Muscle layer of duodenum (tissue), 2 donors: ENCODE data around the gene RTN4RL2.
A peak's percentile ranks its signal among the peaks of the same experiment; 100 is the strongest.

Experiments used
- H3K27ac ChIP-seq: one replicate; pipeline ENCODE4 v1.7.0; 2013; ENCODE audit warnings: mild to moderate bottlenecking, low read length
- H3K27me3 ChIP-seq: one replicate; pipeline ENCODE4 v1.7.0; 2013; ENCODE audit warnings: low read depth, mild to moderate bottlenecking, control low read depth, low read length
- H3K36me3 ChIP-seq, 2 donors: one replicate each; pipeline ENCODE4 v1.7.0; 2013; ENCODE audit warnings: low read length in 2 of 2, control low read depth in 1 of 2, mild to moderate bottlenecking in 1 of 2; ENCODE audit not compliant: insufficient read depth in 2 of 2, control insufficient read depth in 1 of 2
- H3K4me1 ChIP-seq, 2 donors: one replicate each; pipeline ENCODE4 v1.7.0; 2013; ENCODE audit warnings: low read length in 2 of 2, mild to moderate bottlenecking in 2 of 2, control low read depth in 1 of 2, moderate library complexity in 1 of 2; ENCODE audit not compliant: insufficient read depth in 2 of 2, control insufficient read depth in 1 of 2
- H3K4me3 ChIP-seq, 2 donors: one replicate each; pipeline ENCODE4 v1.7.0; 2013; ENCODE audit warnings: low read length in 2 of 2, low read depth in 1 of 2, mild to moderate bottlenecking in 1 of 2
- H3K9me3 ChIP-seq, 2 donors: one replicate each; pipeline ENCODE4 v1.7.0; 2013; ENCODE audit warnings: low read length in 2 of 2, control low read depth in 1 of 2, mild to moderate bottlenecking in 1 of 2; ENCODE audit not compliant: control insufficient read depth in 1 of 2
- donor health status: healthy.

RTN4RL2 gene

GRCh38 chr11:57457643-57458023, 2.7 kb upstream of the RTN4RL2 start:
- Histone ChIP-seq H3K27me3 (peaks cover 21% of the 10 kb centered on the region), H3K4me3 (peak overlapping the region; percentile 14 to 57), H3K4me1 (peaks cover 0 to 35% of the 10 kb centered on the region in 2 donors), H3K36me3 (no peaks in the 10 kb centered on the region), H3K27ac (no peak overlapping the region), H3K9me3 (no peaks in the 10 kb centered on the region)

DNA sequence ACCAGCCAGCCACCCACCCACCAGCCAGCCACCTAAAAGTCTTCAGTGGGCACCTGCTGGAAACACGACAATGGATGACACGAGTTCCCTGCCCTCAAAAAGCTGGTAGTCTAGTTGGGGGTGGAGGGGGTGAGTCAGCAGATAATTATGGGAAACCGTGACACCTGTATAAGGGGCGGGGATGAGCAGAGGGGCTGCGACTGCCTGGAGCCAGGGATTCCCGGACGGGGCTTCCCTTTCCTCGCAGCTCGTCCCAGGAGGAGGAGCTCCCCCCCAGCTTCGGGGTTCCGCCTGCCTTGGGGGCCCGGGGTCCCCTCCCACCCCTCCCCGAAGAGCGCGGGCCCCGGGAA, 2.3 kb upstream of the RTN4RL2 start:
- Histone ChIP-seq H3K27me3 (peaks cover 21% of the 10 kb centered on the region), H3K4me3 (peak overlapping the region in 1 of 2 donors; percentile 57), H3K9me3 (no peaks in the 10 kb centered on the region), H3K4me1 (peaks cover 0 to 35% of the 10 kb centered on the region in 2 donors), H3K27ac (no peak overlapping the region), H3K36me3 (no peaks in the 10 kb centered on the region)

- Histone ChIP-seq H3K27ac (no peak overlapping the region), H3K4me3 (peak overlapping the region; percentile 41 to 57), H3K27me3 (peaks cover 21% of the 10 kb centered on the region), H3K36me3 (no peaks in the 10 kb centered on the region), H3K9me3 (no peaks in the 10 kb centered on the region), H3K4me1 (peaks cover 0 to 35% of the 10 kb centered on the region in 2 donors)
Observed at GRCh38 chr11:57458410-57459163, 1.7 kb upstream of the RTN4RL2 start.

DNA sequence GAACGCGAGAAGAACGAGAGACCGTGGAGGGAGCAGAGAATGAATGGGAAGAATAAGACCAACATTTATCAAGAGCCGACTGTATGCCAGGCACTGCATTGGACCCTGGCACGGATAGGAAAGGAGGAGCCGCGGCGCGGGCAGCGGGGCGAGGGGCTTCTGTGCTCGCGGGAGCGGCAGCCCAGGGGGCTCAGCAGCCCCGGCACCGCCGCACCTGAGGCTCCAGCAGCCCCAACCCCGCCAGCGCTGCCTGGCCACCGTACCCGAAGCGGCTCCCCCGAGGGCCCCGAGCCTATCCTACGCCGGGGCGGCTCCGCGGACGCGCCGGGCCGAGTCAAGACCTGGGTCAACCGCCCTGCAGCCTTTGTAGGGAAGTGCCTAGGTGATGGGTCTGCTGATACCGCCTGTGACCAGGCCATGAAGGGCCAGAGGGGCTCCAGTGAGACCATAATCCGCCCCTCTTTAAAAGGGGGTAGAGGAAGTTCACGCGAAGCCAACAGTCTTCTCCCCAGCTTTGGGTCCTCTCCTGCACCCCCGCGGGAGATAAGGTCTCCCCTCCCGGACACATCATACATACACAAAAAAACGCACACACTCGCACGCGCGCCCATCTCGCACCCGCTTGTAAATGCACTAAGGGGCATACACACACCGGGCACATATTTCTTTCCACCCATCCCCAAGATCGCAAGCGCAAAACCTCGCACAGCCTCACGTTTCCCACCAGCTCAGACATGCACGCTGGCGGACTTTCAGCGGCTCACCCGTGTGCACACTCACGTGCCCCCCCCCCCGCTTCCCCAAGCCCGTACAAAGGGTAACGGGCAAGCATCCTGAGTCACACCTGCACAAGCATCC, 935 bp upstream of the RTN4RL2 start:
- Histone ChIP-seq H3K4me1 (peaks cover 0 to 35% of the 10 kb centered on the region in 2 donors), H3K27me3 (peaks cover 21% of the 10 kb centered on the region), H3K36me3 (no peaks in the 10 kb centered on the region), H3K9me3 (no peaks in the 10 kb centered on the region), H3K27ac (no peak overlapping the region), H3K4me3 (peak overlapping the region; percentile 41 to 57)

- no peaks in the 10 kb centered on the region for H3K36me3 ChIP-seq
- H3K4me3 ChIP-seq, result peak overlapping the region in 1 of 2 donors; percentile 57
- peaks cover 21% of the 10 kb centered on the region for H3K27me3 ChIP-seq
- no peak overlapping the region for H3K27ac ChIP-seq
- no peaks in the 10 kb centered on the region for H3K9me3 ChIP-seq
- H3K4me1 ChIP-seq, result peaks cover 0 to 35% of the 10 kb centered on the region in 2 donors
Observed at GRCh38 chr11:57460758-57461749, 726 bp downstream of the RTN4RL2 start.

- Histone ChIP-seq H3K36me3 (no peaks in the 10 kb centered on the region), H3K27ac (no peak overlapping the region), H3K27me3 (peaks cover 21% of the 10 kb centered on the region), H3K4me1 (peaks cover 0 to 35% of the 10 kb centered on the region in 2 donors), H3K4me3 (no peak overlapping the region), H3K9me3 (no peaks in the 10 kb centered on the region)
Observed at GRCh38 chr11:57461841-57462489, 1.6 kb downstream of the RTN4RL2 start.

DNA sequence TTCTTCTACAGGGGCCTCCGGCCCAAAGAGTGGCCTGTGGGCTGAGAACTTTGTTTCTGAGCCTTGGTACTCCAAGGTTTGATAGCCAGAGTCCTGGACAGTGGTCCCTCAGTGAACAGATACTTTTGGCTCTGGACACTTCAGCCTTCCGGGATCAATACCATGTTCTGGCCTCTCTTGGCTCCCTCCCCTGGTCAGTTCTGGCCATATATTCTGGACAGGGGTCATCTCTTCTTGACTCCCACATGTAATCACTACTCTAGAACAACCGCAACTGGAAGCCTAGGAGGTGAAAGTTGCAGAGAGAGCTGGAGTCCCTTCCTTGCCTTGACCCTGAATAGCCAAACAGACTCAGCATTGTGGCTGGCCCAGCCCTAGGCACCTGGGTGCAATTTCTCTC, 2.3 kb downstream of the RTN4RL2 start:
- peaks cover 20% of the 10 kb centered on the region for H3K27me3 ChIP-seq
- peaks cover 0 to 32% of the 10 kb centered on the region in 2 donors for H3K4me1 ChIP-seq
- H3K9me3 ChIP-seq, result no peaks in the 10 kb centered on the region
- no peak overlapping the region for H3K27ac ChIP-seq
- H3K36me3 ChIP-seq, result no peaks in the 10 kb centered on the region
- H3K4me3 ChIP-seq, result no peak overlapping the region

DNA sequence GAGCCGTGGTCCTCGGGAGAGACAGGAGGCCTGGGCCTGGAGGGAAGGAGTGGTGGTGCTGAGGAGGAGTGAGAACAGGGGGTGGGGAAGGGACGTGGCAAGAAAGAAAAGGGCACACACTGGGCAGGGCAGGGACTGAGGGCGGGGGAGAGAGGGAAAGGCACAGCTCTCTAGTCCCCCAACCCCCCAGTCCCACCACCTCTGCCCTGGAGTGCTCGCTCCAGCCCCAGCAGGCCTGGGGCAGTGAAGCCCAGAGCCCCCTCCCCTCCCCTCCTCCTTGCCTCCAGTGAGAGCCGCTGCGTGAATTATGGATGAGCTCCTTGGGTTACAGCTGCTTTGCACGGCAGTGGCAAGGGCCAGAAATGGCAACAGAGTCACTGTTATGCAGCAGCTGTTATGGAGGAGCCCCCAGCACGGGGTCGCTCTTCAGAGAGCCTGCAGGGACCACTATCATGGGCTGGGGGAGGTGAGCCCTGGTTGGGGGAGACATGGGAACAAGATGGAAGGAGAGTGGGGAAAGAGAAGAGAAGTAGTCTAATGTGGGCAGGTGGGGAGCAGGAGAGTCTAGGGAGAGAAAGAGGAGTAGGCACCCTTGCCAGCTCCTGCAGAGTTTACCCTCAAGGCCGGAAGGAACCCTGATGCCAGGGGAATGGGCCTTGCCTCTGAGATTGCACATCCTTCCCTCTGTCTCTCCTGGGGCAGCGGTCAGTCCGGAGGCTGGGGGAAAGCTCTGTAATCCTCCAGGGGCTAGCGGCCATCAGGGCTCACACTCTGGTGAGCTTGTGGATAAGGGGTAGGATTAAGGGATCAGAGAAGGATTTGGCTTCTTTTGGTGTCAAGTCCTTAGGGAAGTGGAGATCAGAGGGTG, 3.6 kb downstream of the RTN4RL2 start:
- no peaks in the 10 kb centered on the region for H3K36me3 ChIP-seq
- no peak overlapping the region for H3K4me3 ChIP-seq
- no peaks in the 10 kb centered on the region for H3K9me3 ChIP-seq
- peaks cover 12% of the 10 kb centered on the region for H3K27me3 ChIP-seq
- H3K27ac ChIP-seq, result no peak overlapping the region
- peaks cover 0 to 19% of the 10 kb centered on the region in 2 donors for H3K4me1 ChIP-seq

DNA sequence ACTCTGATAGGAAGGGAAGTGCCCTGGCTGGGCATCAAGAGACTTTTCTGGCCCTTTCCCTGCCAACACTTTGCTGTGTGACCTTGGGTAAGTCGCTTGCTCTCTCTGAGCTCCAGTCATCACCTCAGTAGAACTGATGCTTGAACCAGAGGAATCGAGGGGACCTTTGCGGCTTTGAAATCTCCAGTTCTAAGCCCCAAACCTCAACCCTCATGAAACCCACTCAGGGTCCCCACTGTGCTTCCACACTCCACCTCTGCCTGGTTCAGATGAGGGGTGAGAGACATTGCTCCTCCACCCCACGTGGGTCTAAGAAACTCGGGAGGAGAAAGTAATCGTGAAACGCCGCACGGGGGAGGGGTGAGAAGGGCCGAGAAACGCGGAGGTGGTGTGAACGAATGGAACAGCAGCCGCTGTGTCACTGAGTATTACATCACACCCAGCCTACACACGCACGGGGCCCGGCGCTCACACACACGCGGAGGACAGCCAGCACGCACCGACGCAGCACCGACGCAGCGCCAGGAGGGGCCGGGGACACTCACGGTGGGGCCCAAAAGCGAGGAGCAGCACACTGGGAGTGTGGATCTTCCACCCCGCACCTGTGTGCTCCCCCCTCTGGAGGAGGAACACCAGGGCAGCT, 4.3 kb downstream of the RTN4RL2 start:
- H3K36me3 ChIP-seq, result no peaks in the 10 kb centered on the region
- H3K27me3 ChIP-seq, result peaks cover 4% of the 10 kb centered on the region
- no peak overlapping the region for H3K4me3 ChIP-seq
- H3K27ac ChIP-seq, result no peak overlapping the region
- no peaks in the 10 kb centered on the region for H3K9me3 ChIP-seq
- peaks cover 0 to 12% of the 10 kb centered on the region in 2 donors for H3K4me1 ChIP-seq
